Activated B cell treated with CpG ODN at 0.5 μM for 24 hours (primary cell): Measurements from ENCODE around the gene AADACL4. TPM values are rescaled to one million over a fixed set of nuclear protein-coding genes. Genes with fewer than 3 reads are reported as not detected.

Experiments used
- ATAC-seq: fragments of 200-7000 bp; cut with Tn5 transposase; one replicate; pipeline ENCODE4 v1.10.0; 2021; ENCODE audit warnings: low read depth, mild to moderate bottlenecking, moderate library complexity
- CTCF ChIA-PET: fragments of 350-600 bp; sonication (Branson Sonifier 250); formaldehyde crosslinking; loops from one replicate; lab custom pipeline; 2021; ENCODE audit warnings: antibody characterized with exemption; lab: Charles Lee
- POLR2A ChIA-PET: fragments of 350-600 bp; sonication (Branson Sonifier 250); formaldehyde crosslinking; loops from one replicate; lab custom pipeline; 2021; ENCODE audit warnings: antibody characterized with exemption; lab: Charles Lee
- DNase-seq: peaks from one replicate; pipeline ENCODE4 v3.0.0; 2022
- H3K27ac Mint-ChIP-seq: one replicate; pipeline ENCODE4 v1.8.0; 2020; ENCODE audit warnings: mixed read lengths
- H3K27me3 Mint-ChIP-seq: one replicate; pipeline ENCODE4 v1.8.0; 2021; ENCODE audit warnings: mixed read lengths
- H3K36me3 Mint-ChIP-seq: one replicate; pipeline ENCODE4 v1.8.0; 2021; ENCODE audit warnings: low read depth, mixed read lengths
- H3K4me1 Mint-ChIP-seq: one replicate; pipeline ENCODE4 v1.8.0; 2021; ENCODE audit warnings: mixed read lengths
- H3K4me3 Mint-ChIP-seq: one replicate; pipeline ENCODE4 v1.8.0; 2020; ENCODE audit warnings: mild to moderate bottlenecking, mixed read lengths
- H3K9me3 Mint-ChIP-seq: one replicate; pipeline ENCODE4 v1.8.0; 2020; ENCODE audit warnings: mixed read lengths
- CTCF ChIP-seq: fragments of 200-600 bp; IDR thresholded peaks from one replicate; pipeline ENCODE4 v1.8.0; 2022; ENCODE audit warnings: antibody characterized with exemption, mild to moderate bottlenecking
- intact Hi-C: fragments of 100-400 bp; cut with micrococcal nuclease; formaldehyde crosslinking; loops from one replicate; pipeline ENCODE4 v1.15.1; 2024
- total RNA-seq: library from RNA; stranded (reverse); gene quantifications from 2 replicates; pipeline ENCODE4 v1.2.3, GENCODE V29; 2022

AADACL4 gene
- total RNA-seq, 1 donor from 2014 or later = not detected

GRCh38 chr1:12601700-12602658 is 41.9 kb upstream of the AADACL4 start:
- Mint-ChIP-seq H3K27ac (no peak overlapping the region), H3K4me3 (no peak overlapping the region), H3K4me1 (peaks cover 2% of the 10 kb centered on the region), H3K36me3 (no peaks in the 10 kb centered on the region), H3K27me3 (peaks cover 6% of the 10 kb centered on the region), H3K9me3 (peaks cover 2% of the 10 kb centered on the region)
- TF ChIP-seq CTCF = no peak
- DNase-seq (no peak), ATAC-seq (no peak)
- ChIA-PET POLR2A (no interaction called here), CTCF (interaction anchor here (1.0 kb wide), 1 partner anchor 18 kb away, joined by 4 read pairs; no protein-coding TSS in a partner anchor)
- intact Hi-C loops = loop anchor here (1.0 kb wide), 1 partner anchor 17 kb away; no protein-coding TSS in a partner anchor

- ATAC-seq = no peak
- DNase-seq = no peak
- no peak for TF ChIP-seq CTCF
- Mint-ChIP-seq H3K9me3 (peaks cover 4% of the 10 kb centered on the region), H3K27me3 (peaks cover 4% of the 10 kb centered on the region), H3K36me3 (no peaks in the 10 kb centered on the region), H3K4me1 (no peaks in the 10 kb centered on the region), H3K4me3 (no peak overlapping the region), H3K27ac (no peak overlapping the region)
- ChIA-PET POLR2A (no interaction called here), CTCF (no interaction called here)
- intact Hi-C loops = no loop called here
These were observed 41.2 kb upstream of the AADACL4 start for GRCh38 chr1:12602659-12603024.

GRCh38 chr1:12603224-12603623 is 40.7 kb upstream of the AADACL4 start:
- no peak for DNase-seq
- ChIA-PET CTCF (no interaction called here), POLR2A (no interaction called here)
- intact Hi-C loops = no loop called here
- H3K9me3 Mint-ChIP-seq = peaks cover 4% of the 10 kb centered on the region
- TF ChIP-seq CTCF = no peak
- no peaks in the 10 kb centered on the region for H3K36me3 Mint-ChIP-seq
- no peak overlapping the region for H3K27ac Mint-ChIP-seq
- H3K4me3 Mint-ChIP-seq = no peak overlapping the region
- no peak for ATAC-seq
- no peaks in the 10 kb centered on the region for H3K4me1 Mint-ChIP-seq
- H3K27me3 Mint-ChIP-seq = peaks cover 2% of the 10 kb centered on the region

GRCh38 chr1:12604114-12604874 is 39.6 kb upstream of the AADACL4 start:
- Mint-ChIP-seq H3K36me3 (no peaks in the 10 kb centered on the region), H3K27ac (no peak overlapping the region), H3K9me3 (peaks cover 4% of the 10 kb centered on the region), H3K4me1 (no peaks in the 10 kb centered on the region), H3K27me3 (peaks cover 2% of the 10 kb centered on the region), H3K4me3 (no peak overlapping the region)
- ChIA-PET POLR2A (no interaction called here), CTCF (interaction anchor here (0.8 kb wide), 1 partner anchor 11 kb away, joined by 3 read pairs; no protein-coding TSS in a partner anchor)
- no peak for TF ChIP-seq CTCF
- intact Hi-C loops = no loop called here
- ATAC-seq = no peak
- no peak for DNase-seq

GRCh38 chr1:12604986-12605385 is 38.9 kb upstream of the AADACL4 start:
- intact Hi-C loops = no loop called here
- no peak overlapping the region for H3K4me3 Mint-ChIP-seq
- POLR2A ChIA-PET = no interaction called here
- no peaks in the 10 kb centered on the region for H3K4me1 Mint-ChIP-seq
- DNase-seq = no peak
- no peak overlapping the region for H3K27ac Mint-ChIP-seq
- peaks cover 4% of the 10 kb centered on the region for H3K27me3 Mint-ChIP-seq
- no peak for TF ChIP-seq CTCF
- peaks cover 4% of the 10 kb centered on the region for H3K9me3 Mint-ChIP-seq
- no peaks in the 10 kb centered on the region for H3K36me3 Mint-ChIP-seq
- CTCF ChIA-PET = no interaction called here
- no peak for ATAC-seq
